ENCODE results near the gene RASAL3. TPM values are rescaled to one million over a fixed set of nuclear protein-coding genes. Genes with fewer than 3 reads are reported as not detected.

RASAL3 gene
- total RNA-seq, 1 donor from 2014 or later: not detected

GRCh38 chr19:15448778-15449619 is 15.3 kb downstream of the RASAL3 start:
- H3K4me1 Mint-ChIP-seq (ENCODE audit: unreplicated experiment): peaks cover 24% of the 10 kb centered on the region
- H3K4me3 Mint-ChIP-seq (ENCODE audit: unreplicated experiment): peak overlapping the region; percentile 75
- H3K36me3 Mint-ChIP-seq (ENCODE audit: unreplicated experiment): peaks cover 3% of the 10 kb centered on the region
- peak; percentile 85 for DNase-seq (ENCODE audit: extremely low spot score, unreplicated experiment)
- H3K9me3 Mint-ChIP-seq (ENCODE audit: unreplicated experiment): no peaks in the 10 kb centered on the region
- peak overlapping the region; percentile 60 for H3K27ac Mint-ChIP-seq (ENCODE audit: unreplicated experiment)
- no peaks in the 10 kb centered on the region for H3K27me3 Mint-ChIP-seq (ENCODE audit: unreplicated experiment)
- TF ChIP-seq CTCF (IDR thresholded peaks at IDR 0.05): no peak

- Mint-ChIP-seq H3K4me3 (ENCODE audit: unreplicated experiment) (peak overlapping the region; percentile 75), H3K9me3 (ENCODE audit: unreplicated experiment) (no peaks in the 10 kb centered on the region), H3K27ac (ENCODE audit: unreplicated experiment) (peak overlapping the region; percentile 60), H3K4me1 (ENCODE audit: unreplicated experiment) (peaks cover 19% of the 10 kb centered on the region), H3K36me3 (ENCODE audit: unreplicated experiment) (peaks cover 3% of the 10 kb centered on the region), H3K27me3 (ENCODE audit: unreplicated experiment) (no peaks in the 10 kb centered on the region)
- TF ChIP-seq CTCF (IDR thresholded peaks at IDR 0.05): no peak
- no peak for DNase-seq (ENCODE audit: extremely low spot score, unreplicated experiment)
Measured at GRCh38 chr19:15448044-15448777, 16.1 kb downstream of the RASAL3 start.

- no peak for TF ChIP-seq CTCF (IDR thresholded peaks at IDR 0.05)
- Mint-ChIP-seq H3K9me3 (ENCODE audit: unreplicated experiment) (no peaks in the 10 kb centered on the region), H3K27me3 (ENCODE audit: unreplicated experiment) (no peaks in the 10 kb centered on the region), H3K4me1 (ENCODE audit: unreplicated experiment) (peaks cover 12% of the 10 kb centered on the region), H3K27ac (ENCODE audit: unreplicated experiment) (no peak overlapping the region), H3K4me3 (ENCODE audit: unreplicated experiment) (no peak overlapping the region), H3K36me3 (ENCODE audit: unreplicated experiment) (peaks cover 3% of the 10 kb centered on the region)
- no peak for DNase-seq (ENCODE audit: extremely low spot score, unreplicated experiment)
Measured at GRCh38 chr19:15447057-15447456, 17.3 kb downstream of the RASAL3 start.

GRCh38 chr19:15445807-15446376 is 18.5 kb downstream of the RASAL3 start:
- H3K27ac Mint-ChIP-seq (ENCODE audit: unreplicated experiment): no peak overlapping the region
- no peaks in the 10 kb centered on the region for H3K27me3 Mint-ChIP-seq (ENCODE audit: unreplicated experiment)
- H3K4me3 Mint-ChIP-seq (ENCODE audit: unreplicated experiment): no peak overlapping the region
- no peaks in the 10 kb centered on the region for H3K9me3 Mint-ChIP-seq (ENCODE audit: unreplicated experiment)
- TF ChIP-seq CTCF (IDR thresholded peaks at IDR 0.05): no peak
- no peak for DNase-seq (ENCODE audit: extremely low spot score, unreplicated experiment)
- H3K36me3 Mint-ChIP-seq (ENCODE audit: unreplicated experiment): peaks cover 3% of the 10 kb centered on the region
- H3K4me1 Mint-ChIP-seq (ENCODE audit: unreplicated experiment): peaks cover 10% of the 10 kb centered on the region

GRCh38 chr19:15445227-15445605 is 19.1 kb downstream of the RASAL3 start:
- Mint-ChIP-seq H3K27me3 (ENCODE audit: unreplicated experiment) (no peaks in the 10 kb centered on the region), H3K9me3 (ENCODE audit: unreplicated experiment) (no peaks in the 10 kb centered on the region), H3K27ac (ENCODE audit: unreplicated experiment) (no peak overlapping the region), H3K4me3 (ENCODE audit: unreplicated experiment) (no peak overlapping the region), H3K36me3 (ENCODE audit: unreplicated experiment) (peaks cover 3% of the 10 kb centered on the region), H3K4me1 (ENCODE audit: unreplicated experiment) (peaks cover 7% of the 10 kb centered on the region)
- TF ChIP-seq CTCF (IDR thresholded peaks at IDR 0.05): no peak
- no peak for DNase-seq (ENCODE audit: extremely low spot score, unreplicated experiment)
